HepG2 (cell line): Measurements from ENCODE around the gene TUBA4A. TPM values are rescaled to one million over a fixed set of nuclear protein-coding genes. Genes with fewer than 3 reads are reported as not detected.
A peak's percentile ranks its signal among the peaks of the same experiment; 100 is the strongest.

Experiments
- BORCS8-MEF2B ChIP-seq: sonication (generic); formaldehyde crosslinking; IDR thresholded peaks from 2 replicates; pipeline ENCODE4 v1.8.0; 2022; ENCODE audit warnings: mild to moderate bottlenecking, missing genetic modification reagents
- DNMT3B ChIP-seq: conservative IDR thresholded peaks from 2 replicates; pipeline ENCODE4 v1.6.1; 2016; ENCODE audit warnings: missing biosample characterization, control low read depth
- DR1 ChIP-seq: sonication (generic); formaldehyde crosslinking; IDR thresholded peaks from 2 replicates; pipeline ENCODE4 v1.8.0; 2021; ENCODE audit warnings: mild to moderate bottlenecking, missing genetic modification reagents, inconsistent platforms
- FOXA1 ChIP-seq, 2 experiments: fragments of 450-650 bp in 1 of 2; sonication (generic) in 1 of 2; formaldehyde crosslinking in 1 of 2; IDR thresholded peaks; 2 replicates each; pipeline versions ENCODE4 v1.4.0 to v1.6.1; 2016 to 2020; ENCODE audit warnings: missing genetic modification reagents in 1 of 2
- NBN ChIP-seq: fragments of 450-650 bp; conservative IDR thresholded peaks from 2 replicates; pipeline ENCODE4 v1.6.1; 2017
- NFE2 ChIP-seq: sonication (generic); formaldehyde crosslinking; IDR thresholded peaks from 2 replicates; pipeline ENCODE4 v1.4.0; 2020; ENCODE audit warnings: missing genetic modification reagents
- NR2F6 ChIP-seq, 2 experiments: IDR thresholded peaks; 2 replicates each; pipeline ENCODE4 v1.6.1; 2016; ENCODE audit warnings: antibody characterized with exemption in 1 of 2, mild to moderate bottlenecking in 1 of 2
- RBFOX2 ChIP-seq: fragments of 200-400 bp; formaldehyde crosslinking; IDR thresholded peaks from 2 replicates; pipeline ENCODE4 v1.6.1; 2017; ENCODE audit warnings: low read depth, mild to moderate bottlenecking, low read length
- WIZ ChIP-seq: sonication (generic); formaldehyde crosslinking; IDR thresholded peaks from 2 replicates; pipeline ENCODE4 v1.5.1; 2020; ENCODE audit warnings: mild to moderate bottlenecking, missing genetic modification reagents
- ZIK1 ChIP-seq: sonication (generic); formaldehyde crosslinking; IDR thresholded peaks from 2 replicates; pipeline ENCODE4 v1.5.0; 2020; ENCODE audit warnings: mild to moderate bottlenecking, low read depth, missing genetic modification reagents, borderline replicate concordance
- ZNF282 ChIP-seq: fragments of 450-650 bp; IDR thresholded peaks from 2 replicates; pipeline ENCODE4 v1.6.1; 2018; ENCODE audit not compliant: partially characterized antibody
- ZNF367 ChIP-seq: sonication (generic); formaldehyde crosslinking; IDR thresholded peaks from 2 replicates; pipeline ENCODE4 v1.4.0; 2020; ENCODE audit warnings: missing genetic modification reagents, borderline replicate concordance
- ZNF382 ChIP-seq: sonication (generic); formaldehyde crosslinking; IDR thresholded peaks from 2 replicates; pipeline ENCODE4 v1.5.0; 2020; ENCODE audit warnings: missing genetic modification reagents, mild to moderate bottlenecking, borderline replicate concordance
- ZNF552 ChIP-seq: sonication (generic); formaldehyde crosslinking; IDR thresholded peaks from 2 replicates; pipeline ENCODE4 v1.9.0; 2022; ENCODE audit warnings: missing genetic modification reagents, mild to moderate bottlenecking, borderline replicate concordance
- ZNF562 ChIP-seq: sonication (generic); formaldehyde crosslinking; IDR thresholded peaks from 2 replicates; pipeline ENCODE4 v1.8.0; 2022; ENCODE audit warnings: missing genetic modification reagents, borderline replicate concordance
- ZNF678 ChIP-seq: sonication (generic); formaldehyde crosslinking; IDR thresholded peaks from 2 replicates; pipeline ENCODE4 v1.4.0; 2020; ENCODE audit warnings: mild to moderate bottlenecking, missing genetic modification reagents
- ZNF891 ChIP-seq: sonication (generic); formaldehyde crosslinking; IDR thresholded peaks from 2 replicates; pipeline ENCODE4 v1.5.0; 2020; ENCODE audit warnings: mild to moderate bottlenecking, missing genetic modification reagents
- polyA plus RNA-seq, 8 experiments: library from polyadenylated mRNA; depleted of rRNA in 3 of 8; stranded (reverse) in 7 of 8; unstranded in 1 of 8; fragments of >200 nt; fragmentation: Illumina TruSeq in 4 of 8; extraction: Trizol in 4 of 8; gene quantifications; 2 replicates each; pipeline versions ENCODE4 v1.2.1 to v1.2.3, GENCODE V29; 2011 to 2016; ENCODE audit warnings: low read depth in 4 of 8, missing spikeins in 1 of 8, mixed read lengths in 1 of 8; ENCODE audit not compliant: insufficient read depth in 1 of 8
- total RNA-seq, 5 experiments: library from RNA; depleted of rRNA; stranded (reverse); fragments of >200 nt; fragmentation: Illumina TruSeq; extraction: Trizol; gene quantifications; 2 replicates each; pipeline ENCODE4 v1.2.3, GENCODE V29; 2016; ENCODE audit warnings: low read depth in 1 of 5
- TF ChIP-seq, protein P1 (sequence below): sonication (generic); formaldehyde crosslinking; IDR thresholded peaks from 2 replicates; pipeline ENCODE4 v1.4.0; 2020; ENCODE audit warnings: missing genetic modification reagents
- TF ChIP-seq, protein P2 (sequence below), 2 experiments: fragments of 450-650 bp in 1 of 2; sonication (generic) in 1 of 2; formaldehyde crosslinking; IDR thresholded peaks; 2 replicates each; pipeline versions ENCODE4 v1.5.0 to v1.8.0; 2020 to 2022; ENCODE audit warnings: mild to moderate bottlenecking in 1 of 2, missing genetic modification reagents in 1 of 2
- TF ChIP-seq, protein P3 (sequence below): sonication (generic); formaldehyde crosslinking; IDR thresholded peaks from 2 replicates; pipeline ENCODE4 v1.8.1; 2022; ENCODE audit warnings: mild to moderate bottlenecking, missing genetic modification reagents
- TF ChIP-seq, protein P4 (sequence below): sonication (generic); formaldehyde crosslinking; IDR thresholded peaks from 2 replicates; pipeline ENCODE4 v1.4.0; 2020; ENCODE audit warnings: missing genetic modification reagents

TUBA4A gene
- total and polyA plus RNA-seq, 2 of the 13 experiments (the other 11 are each of a cell fraction or from before 2014, with no cell fraction given): 1.3 to 12.7 TPM

DNA sequence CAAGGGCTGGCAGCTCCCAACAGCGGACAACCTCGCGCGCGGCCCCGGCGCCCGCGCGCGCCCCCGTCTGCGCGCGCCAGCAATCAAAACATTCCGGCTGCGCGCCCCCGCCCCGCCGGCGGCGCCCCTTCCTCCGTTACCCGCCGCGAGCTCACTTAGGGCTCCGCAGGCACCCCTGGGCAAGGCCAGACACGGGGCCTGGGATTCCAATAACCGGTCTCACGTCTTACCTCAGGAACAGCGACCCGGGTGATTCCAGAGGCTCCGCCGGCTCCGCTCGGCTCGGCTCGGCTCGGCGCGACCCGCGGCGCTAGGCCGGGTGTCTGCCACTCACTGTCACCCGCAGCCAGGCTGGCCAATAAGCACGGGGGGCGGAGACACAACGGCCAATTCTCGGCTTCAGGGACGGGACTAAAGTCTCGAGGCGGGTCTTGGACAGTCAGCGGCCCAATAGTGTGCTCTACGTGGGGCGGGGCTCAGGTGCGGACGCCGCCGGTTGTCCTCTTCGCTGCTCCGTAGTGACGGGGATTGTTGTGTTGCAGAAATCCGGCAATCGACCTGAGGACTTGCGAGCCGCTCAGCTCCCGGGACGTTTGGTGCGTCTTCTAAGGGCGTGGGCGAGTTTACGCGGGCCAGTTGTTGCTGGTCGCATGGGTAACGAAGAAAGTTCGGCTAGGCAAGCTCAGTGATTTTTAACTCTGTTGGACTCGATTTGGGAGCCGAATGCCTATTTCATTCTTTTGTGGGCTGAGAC is 24.2 kb downstream of the TUBA4A start, which contains the start of the genes ANKZF1 and ATG9A (continued):
- TF ChIP-seq, protein P1, sequence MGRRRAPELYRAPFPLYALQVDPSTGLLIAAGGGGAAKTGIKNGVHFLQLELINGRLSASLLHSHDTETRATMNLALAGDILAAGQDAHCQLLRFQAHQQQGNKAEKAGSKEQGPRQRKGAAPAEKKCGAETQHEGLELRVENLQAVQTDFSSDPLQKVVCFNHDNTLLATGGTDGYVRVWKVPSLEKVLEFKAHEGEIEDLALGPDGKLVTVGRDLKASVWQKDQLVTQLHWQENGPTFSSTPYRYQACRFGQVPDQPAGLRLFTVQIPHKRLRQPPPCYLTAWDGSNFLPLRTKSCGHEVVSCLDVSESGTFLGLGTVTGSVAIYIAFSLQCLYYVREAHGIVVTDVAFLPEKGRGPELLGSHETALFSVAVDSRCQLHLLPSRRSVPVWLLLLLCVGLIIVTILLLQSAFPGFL (CRISPR knock-in tag): no peak
- TF ChIP-seq BORCS8-MEF2B (CRISPR knock-in tag) (no peak; the same call in 1 of the 2 replicates), WIZ (peak; percentile 2; the same call in 1 of the 2 replicates), ZIK1 (CRISPR knock-in tag) (peak; percentile 61), FOXA1 (IDR thresholded peaks at IDR 0.05) (no peak), FOXA1 (CRISPR knock-in tag; IDR thresholded peaks at IDR 0.05) (no peak; the same call in 1 of the 2 replicates), NR2F6 (IDR thresholded peaks at IDR 0.05) (peak; percentile 25; the same call in 1 of the 2 replicates), NR2F6 (CRISPR knock-in tag; IDR thresholded peaks at IDR 0.05) (peak; percentile 38; the same call in 1 of the 2 replicates), ZNF891 (CRISPR knock-in tag) (peak; percentile 92), DNMT3B (CRISPR knock-in tag) (no peak; the same call in 1 of the 2 replicates), ZNF678 (CRISPR knock-in tag) (no peak), ZNF367 (CRISPR knock-in tag) (no peak), DR1 (CRISPR knock-in tag) (peak; percentile 87), ZNF382 (CRISPR knock-in tag) (no peak), ZNF562 (CRISPR knock-in tag) (no peak), ZNF552 (no peak), ZNF282 (no peak), RBFOX2 (peak; percentile 93), NFE2 (CRISPR knock-in tag) (no peak), NBN (no peak)
- TF ChIP-seq, protein P2, sequence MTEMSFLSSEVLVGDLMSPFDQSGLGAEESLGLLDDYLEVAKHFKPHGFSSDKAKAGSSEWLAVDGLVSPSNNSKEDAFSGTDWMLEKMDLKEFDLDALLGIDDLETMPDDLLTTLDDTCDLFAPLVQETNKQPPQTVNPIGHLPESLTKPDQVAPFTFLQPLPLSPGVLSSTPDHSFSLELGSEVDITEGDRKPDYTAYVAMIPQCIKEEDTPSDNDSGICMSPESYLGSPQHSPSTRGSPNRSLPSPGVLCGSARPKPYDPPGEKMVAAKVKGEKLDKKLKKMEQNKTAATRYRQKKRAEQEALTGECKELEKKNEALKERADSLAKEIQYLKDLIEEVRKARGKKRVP (CRISPR knock-in tag; IDR thresholded peaks at IDR 0.05): peak in 1 of 2 experiments; percentile 88; a peak in 2 of 4 replicates
- TF ChIP-seq, protein P3, sequence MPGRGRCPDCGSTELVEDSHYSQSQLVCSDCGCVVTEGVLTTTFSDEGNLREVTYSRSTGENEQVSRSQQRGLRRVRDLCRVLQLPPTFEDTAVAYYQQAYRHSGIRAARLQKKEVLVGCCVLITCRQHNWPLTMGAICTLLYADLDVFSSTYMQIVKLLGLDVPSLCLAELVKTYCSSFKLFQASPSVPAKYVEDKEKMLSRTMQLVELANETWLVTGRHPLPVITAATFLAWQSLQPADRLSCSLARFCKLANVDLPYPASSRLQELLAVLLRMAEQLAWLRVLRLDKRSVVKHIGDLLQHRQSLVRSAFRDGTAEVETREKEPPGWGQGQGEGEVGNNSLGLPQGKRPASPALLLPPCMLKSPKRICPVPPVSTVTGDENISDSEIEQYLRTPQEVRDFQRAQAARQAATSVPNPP (CRISPR knock-in tag): peak; percentile 70; the same call in 1 of the 2 replicates
- TF ChIP-seq, protein P4, sequence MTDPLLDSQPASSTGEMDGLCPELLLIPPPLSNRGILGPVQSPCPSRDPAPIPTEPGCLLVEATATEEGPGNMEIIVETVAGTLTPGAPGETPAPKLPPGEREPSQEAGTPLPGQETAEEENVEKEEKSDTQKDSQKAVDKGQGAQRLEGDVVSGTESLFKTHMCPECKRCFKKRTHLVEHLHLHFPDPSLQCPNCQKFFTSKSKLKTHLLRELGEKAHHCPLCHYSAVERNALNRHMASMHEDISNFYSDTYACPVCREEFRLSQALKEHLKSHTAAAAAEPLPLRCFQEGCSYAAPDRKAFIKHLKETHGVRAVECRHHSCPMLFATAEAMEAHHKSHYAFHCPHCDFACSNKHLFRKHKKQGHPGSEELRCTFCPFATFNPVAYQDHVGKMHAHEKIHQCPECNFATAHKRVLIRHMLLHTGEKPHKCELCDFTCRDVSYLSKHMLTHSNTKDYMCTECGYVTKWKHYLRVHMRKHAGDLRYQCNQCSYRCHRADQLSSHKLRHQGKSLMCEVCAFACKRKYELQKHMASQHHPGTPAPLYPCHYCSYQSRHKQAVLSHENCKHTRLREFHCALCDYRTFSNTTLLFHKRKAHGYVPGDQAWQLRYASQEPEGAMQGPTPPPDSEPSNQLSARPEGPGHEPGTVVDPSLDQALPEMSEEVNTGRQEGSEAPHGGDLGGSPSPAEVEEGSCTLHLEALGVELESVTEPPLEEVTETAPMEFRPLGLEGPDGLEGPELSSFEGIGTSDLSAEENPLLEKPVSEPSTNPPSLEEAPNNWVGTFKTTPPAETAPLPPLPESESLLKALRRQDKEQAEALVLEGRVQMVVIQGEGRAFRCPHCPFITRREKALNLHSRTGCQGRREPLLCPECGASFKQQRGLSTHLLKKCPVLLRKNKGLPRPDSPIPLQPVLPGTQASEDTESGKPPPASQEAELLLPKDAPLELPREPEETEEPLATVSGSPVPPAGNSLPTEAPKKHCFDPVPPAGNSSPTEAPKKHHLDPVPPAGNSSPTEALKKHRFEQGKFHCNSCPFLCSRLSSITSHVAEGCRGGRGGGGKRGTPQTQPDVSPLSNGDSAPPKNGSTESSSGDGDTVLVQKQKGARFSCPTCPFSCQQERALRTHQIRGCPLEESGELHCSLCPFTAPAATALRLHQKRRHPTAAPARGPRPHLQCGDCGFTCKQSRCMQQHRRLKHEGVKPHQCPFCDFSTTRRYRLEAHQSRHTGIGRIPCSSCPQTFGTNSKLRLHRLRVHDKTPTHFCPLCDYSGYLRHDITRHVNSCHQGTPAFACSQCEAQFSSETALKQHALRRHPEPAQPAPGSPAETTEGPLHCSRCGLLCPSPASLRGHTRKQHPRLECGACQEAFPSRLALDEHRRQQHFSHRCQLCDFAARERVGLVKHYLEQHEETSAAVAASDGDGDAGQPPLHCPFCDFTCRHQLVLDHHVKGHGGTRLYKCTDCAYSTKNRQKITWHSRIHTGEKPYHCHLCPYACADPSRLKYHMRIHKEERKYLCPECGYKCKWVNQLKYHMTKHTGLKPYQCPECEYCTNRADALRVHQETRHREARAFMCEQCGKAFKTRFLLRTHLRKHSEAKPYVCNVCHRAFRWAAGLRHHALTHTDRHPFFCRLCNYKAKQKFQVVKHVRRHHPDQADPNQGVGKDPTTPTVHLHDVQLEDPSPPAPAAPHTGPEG (CRISPR knock-in tag): peak; percentile 76; the same call in 1 of the 2 replicates
